ENCODE results near the gene ETS2. TPM values are rescaled to one million over a fixed set of nuclear protein-coding genes. Genes with fewer than 3 reads are reported as not detected.

Gene ETS2
- polyA plus RNA-seq, 1 donor (not counting 4 experiments of a cell fraction or from before 2014, with no cell fraction given) = 58.5 TPM

DNA sequence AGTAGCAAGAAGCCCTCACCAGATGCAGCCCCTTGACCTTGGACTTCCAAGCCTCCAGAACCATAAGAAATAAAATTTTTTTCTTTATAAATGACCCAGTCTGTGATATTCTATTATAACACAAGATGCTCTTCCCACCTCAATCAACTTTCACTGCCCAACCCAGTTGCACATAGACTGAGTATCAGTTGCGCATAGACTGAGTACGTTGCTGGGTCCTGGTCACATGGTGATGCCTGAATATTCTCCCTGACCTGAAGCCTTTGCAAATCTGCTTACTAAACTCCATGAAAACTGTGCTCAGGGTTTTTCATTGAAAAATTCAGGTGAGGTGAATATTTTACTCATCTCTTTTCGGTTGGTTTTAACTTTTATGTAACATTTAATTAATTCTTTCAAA is 59.2 kb downstream of the ETS2 start:
- Histone ChIP-seq H2AFZ (ENCODE audit: control insufficient read depth, low read length) (no peak overlapping the region), H3K36me3 (ENCODE audit: control insufficient read depth in 2 of 2, extremely low read depth in 1 of 2, insufficient read depth in 2 of 2, low read length in 2 of 2) (no peaks in the 10 kb centered on the region), H3K79me2 (ENCODE audit: control insufficient read depth, insufficient read depth, low read length) (no peaks in the 10 kb centered on the region), H4K20me1 (ENCODE audit: control insufficient read depth, extremely low read depth, insufficient read depth, low read length) (no peaks in the 10 kb centered on the region), H3K27ac (ENCODE audit: control insufficient read depth, insufficient read depth, low read length) (no peak overlapping the region), H3K9ac (ENCODE audit: control insufficient read depth, extremely low read depth, insufficient read depth, low read length) (no peak overlapping the region), H3K9me1 (ENCODE audit: control insufficient read depth, extremely low read depth, insufficient read depth, low read length) (no peaks in the 10 kb centered on the region), H3K27me3 (ENCODE audit: control insufficient read depth, extremely low read depth, insufficient read depth, low read length) (no peaks in the 10 kb centered on the region), H3K4me1 (ENCODE audit: control insufficient read depth, extremely low read depth, insufficient read depth, low read length) (no peaks in the 10 kb centered on the region), H3K4me2 (ENCODE audit: control insufficient read depth, extremely low read depth, insufficient read depth, low read depth, low read length) (no peak overlapping the region), H3K9me3 (ENCODE audit: control insufficient read depth, low read depth, low read length) (no peaks in the 10 kb centered on the region), H3K4me3 (ENCODE audit: control insufficient read depth in 2 of 3, extremely low read depth in 1 of 3, insufficient read depth in 2 of 3, low read depth in 1 of 3, low read length in 3 of 3) (no peak overlapping the region)
- DNase-seq (ENCODE audit: low read depth, low spot score) = no peak
- no peak for TF ChIP-seq CTCF (optimal IDR thresholded peaks at IDR 0.05 in 1 of 3, IDR thresholded peaks at IDR 0.05 in 1 of 3, conservative IDR thresholded peaks at IDR 0.05 in 1 of 3; ENCODE audit: extremely low read depth in 1 of 3, insufficient read depth in 2 of 3, low read length in 3 of 3)
- TF ChIP-seq EZH2 (IDR thresholded peaks at IDR 0.05; ENCODE audit: low read length) = no peak
- dilution Hi-C loops (cut with MboI; ENCODE audit: extremely low pct_ligation_motif_present, low sequenced_read_pairs) = no loop called here
- FAIRE-seq = no peak

- no peak overlapping the region for H3K9ac ChIP-seq (ENCODE audit: control insufficient read depth, extremely low read depth, insufficient read depth, low read length)
- H3K4me1 ChIP-seq (ENCODE audit: control insufficient read depth, extremely low read depth, insufficient read depth, low read length) = no peaks in the 10 kb centered on the region
- H3K4me3 ChIP-seq (ENCODE audit: control insufficient read depth in 2 of 3, extremely low read depth in 1 of 3, insufficient read depth in 2 of 3, low read depth in 1 of 3, low read length in 3 of 3) = no peak overlapping the region
- DNase-seq (ENCODE audit: low read depth, low spot score) (no peak), FAIRE-seq (no peak)
- H2AFZ ChIP-seq (ENCODE audit: control insufficient read depth, low read length) = no peak overlapping the region
- no peaks in the 10 kb centered on the region for H3K79me2 ChIP-seq (ENCODE audit: control insufficient read depth, insufficient read depth, low read length)
- no peaks in the 10 kb centered on the region for H3K36me3 ChIP-seq (ENCODE audit: control insufficient read depth in 2 of 2, extremely low read depth in 1 of 2, insufficient read depth in 2 of 2, low read length in 2 of 2)
- dilution Hi-C loops (cut with MboI; ENCODE audit: extremely low pct_ligation_motif_present, low sequenced_read_pairs) = no loop called here
- no peak overlapping the region for H3K27ac ChIP-seq (ENCODE audit: control insufficient read depth, insufficient read depth, low read length)
- no peak overlapping the region for H3K4me2 ChIP-seq (ENCODE audit: control insufficient read depth, extremely low read depth, insufficient read depth, low read depth, low read length)
- no peaks in the 10 kb centered on the region for H4K20me1 ChIP-seq (ENCODE audit: control insufficient read depth, extremely low read depth, insufficient read depth, low read length)
- no peaks in the 10 kb centered on the region for H3K27me3 ChIP-seq (ENCODE audit: control insufficient read depth, extremely low read depth, insufficient read depth, low read length)
- no peaks in the 10 kb centered on the region for H3K9me1 ChIP-seq (ENCODE audit: control insufficient read depth, extremely low read depth, insufficient read depth, low read length)
- no peaks in the 10 kb centered on the region for H3K9me3 ChIP-seq (ENCODE audit: control insufficient read depth, low read depth, low read length)
- no peak for TF ChIP-seq CTCF (optimal IDR thresholded peaks at IDR 0.05 in 1 of 3, IDR thresholded peaks at IDR 0.05 in 1 of 3, conservative IDR thresholded peaks at IDR 0.05 in 1 of 3; ENCODE audit: extremely low read depth in 1 of 3, insufficient read depth in 2 of 3, low read length in 3 of 3)
- TF ChIP-seq EZH2 (IDR thresholded peaks at IDR 0.05; ENCODE audit: low read length) = no peak
These were observed 63.5 kb downstream of the ETS2 start for GRCh38 chr21:38869196-38869595.
